Measurements from ENCODE around the gene SNRPB.

DNA sequence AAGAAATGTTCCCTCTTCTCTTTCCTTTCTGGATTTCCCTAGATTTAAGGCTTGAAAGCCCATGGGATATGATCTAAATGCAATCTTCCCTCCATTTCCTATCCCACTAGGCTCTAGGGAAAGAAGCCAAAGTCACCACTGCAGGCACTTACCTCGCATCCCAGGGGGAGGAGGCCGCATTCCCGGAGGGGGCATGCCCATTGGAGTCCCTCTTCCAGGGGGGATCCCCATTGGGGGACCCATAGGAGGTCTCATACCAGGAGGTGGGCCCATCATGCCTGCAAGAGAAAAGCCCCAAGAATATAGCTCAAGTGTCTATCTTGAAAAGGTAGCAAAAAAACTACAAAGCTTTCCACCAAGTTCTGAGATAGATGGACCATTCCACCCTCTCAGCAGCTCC, 8.1 kb downstream of the SNRPB start:
- TF ChIP-seq, protein P1, sequence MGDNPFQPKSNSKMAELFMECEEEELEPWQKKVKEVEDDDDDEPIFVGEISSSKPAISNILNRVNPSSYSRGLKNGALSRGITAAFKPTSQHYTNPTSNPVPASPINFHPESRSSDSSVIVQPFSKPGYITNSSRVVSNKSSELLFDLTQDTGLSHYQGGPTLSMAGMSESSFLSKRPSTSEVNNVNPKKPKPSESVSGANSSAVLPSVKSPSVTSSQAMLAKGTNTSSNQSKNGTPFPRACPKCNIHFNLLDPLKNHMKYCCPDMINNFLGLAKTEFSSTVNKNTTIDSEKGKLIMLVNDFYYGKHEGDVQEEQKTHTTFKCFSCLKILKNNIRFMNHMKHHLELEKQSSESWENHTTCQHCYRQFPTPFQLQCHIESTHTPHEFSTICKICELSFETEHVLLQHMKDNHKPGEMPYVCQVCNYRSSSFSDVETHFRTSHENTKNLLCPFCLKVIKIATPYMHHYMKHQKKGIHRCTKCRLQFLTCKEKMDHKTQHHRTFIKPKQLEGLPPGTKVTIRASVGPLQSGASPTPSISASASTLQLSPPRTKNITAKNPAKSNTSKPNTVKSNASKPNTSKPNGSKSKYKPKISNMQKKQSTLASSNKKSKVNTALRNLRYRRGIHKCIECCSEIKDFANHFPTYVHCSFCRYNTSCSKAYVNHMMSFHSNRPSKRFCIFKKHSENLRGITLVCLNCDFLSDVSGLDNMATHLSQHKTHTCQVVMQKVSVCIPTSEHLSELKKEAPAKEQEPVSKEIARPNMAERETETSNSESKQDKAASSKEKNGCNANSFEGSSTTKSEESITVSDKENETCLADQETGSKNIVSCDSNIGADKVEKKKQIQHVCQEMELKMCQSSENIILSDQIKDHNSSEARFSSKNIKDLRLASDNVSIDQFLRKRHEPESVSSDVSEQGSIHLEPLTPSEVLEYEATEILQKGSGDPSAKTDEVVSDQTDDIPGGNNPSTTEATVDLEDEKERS (tag by site-specific recombination; IDR thresholded peaks at IDR 0.05), result no peak
- TF ChIP-seq ZSCAN23 (tag by site-specific recombination; IDR thresholded peaks at IDR 0.05) (no peak), ZNF184 (tag by site-specific recombination; IDR thresholded peaks at IDR 0.05) (no peak), ZEB2 (tag by site-specific recombination; IDR thresholded peaks at IDR 0.05) (no peak), ZBTB7A (tag by site-specific recombination; IDR thresholded peaks at IDR 0.05; ENCODE audit: low read depth) (no peak), ZBTB17 (tag by site-specific recombination; IDR thresholded peaks at IDR 0.05) (no peak), ZNF433 (tag by site-specific recombination; IDR thresholded peaks at IDR 0.05; ENCODE audit: low read depth) (no peak), ZBTB20 (tag by site-specific recombination; IDR thresholded peaks at IDR 0.05) (no peak), ZNF10 (tag by site-specific recombination; IDR thresholded peaks at IDR 0.05) (no peak)
- TF ChIP-seq, protein P2, sequence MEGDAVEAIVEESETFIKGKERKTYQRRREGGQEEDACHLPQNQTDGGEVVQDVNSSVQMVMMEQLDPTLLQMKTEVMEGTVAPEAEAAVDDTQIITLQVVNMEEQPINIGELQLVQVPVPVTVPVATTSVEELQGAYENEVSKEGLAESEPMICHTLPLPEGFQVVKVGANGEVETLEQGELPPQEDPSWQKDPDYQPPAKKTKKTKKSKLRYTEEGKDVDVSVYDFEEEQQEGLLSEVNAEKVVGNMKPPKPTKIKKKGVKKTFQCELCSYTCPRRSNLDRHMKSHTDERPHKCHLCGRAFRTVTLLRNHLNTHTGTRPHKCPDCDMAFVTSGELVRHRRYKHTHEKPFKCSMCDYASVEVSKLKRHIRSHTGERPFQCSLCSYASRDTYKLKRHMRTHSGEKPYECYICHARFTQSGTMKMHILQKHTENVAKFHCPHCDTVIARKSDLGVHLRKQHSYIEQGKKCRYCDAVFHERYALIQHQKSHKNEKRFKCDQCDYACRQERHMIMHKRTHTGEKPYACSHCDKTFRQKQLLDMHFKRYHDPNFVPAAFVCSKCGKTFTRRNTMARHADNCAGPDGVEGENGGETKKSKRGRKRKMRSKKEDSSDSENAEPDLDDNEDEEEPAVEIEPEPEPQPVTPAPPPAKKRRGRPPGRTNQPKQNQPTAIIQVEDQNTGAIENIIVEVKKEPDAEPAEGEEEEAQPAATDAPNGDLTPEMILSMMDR (tag by site-specific recombination; IDR thresholded peaks at IDR 0.05), result no peak
- TF ChIP-seq, protein P3, sequence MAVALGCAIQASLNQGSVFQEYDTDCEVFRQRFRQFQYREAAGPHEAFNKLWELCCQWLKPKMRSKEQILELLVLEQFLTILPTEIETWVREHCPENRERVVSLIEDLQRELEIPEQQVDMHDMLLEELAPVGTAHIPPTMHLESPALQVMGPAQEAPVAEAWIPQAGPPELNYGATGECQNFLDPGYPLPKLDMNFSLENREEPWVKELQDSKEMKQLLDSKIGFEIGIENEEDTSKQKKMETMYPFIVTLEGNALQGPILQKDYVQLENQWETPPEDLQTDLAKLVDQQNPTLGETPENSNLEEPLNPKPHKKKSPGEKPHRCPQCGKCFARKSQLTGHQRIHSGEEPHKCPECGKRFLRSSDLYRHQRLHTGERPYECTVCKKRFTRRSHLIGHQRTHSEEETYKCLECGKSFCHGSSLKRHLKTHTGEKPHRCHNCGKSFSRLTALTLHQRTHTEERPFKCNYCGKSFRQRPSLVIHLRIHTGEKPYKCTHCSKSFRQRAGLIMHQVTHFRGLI (tag by site-specific recombination; IDR thresholded peaks at IDR 0.05), result no peak

All from HEK293 (cell line).